Stimulated activated CD4-positive, alpha-beta T cell treated with anti-CD3 and anti-CD28 coated beads, Interleukin-2, amount 100 ng/mL, for 48 hours (primary cell): ENCODE results near the gene AMOTL2.

Source experiments
- DNase-seq, 2 donors: peaks; one replicate each; pipeline ENCODE4 v3.0.0-alpha.2; 2020

The AMOTL2 gene

DNA sequence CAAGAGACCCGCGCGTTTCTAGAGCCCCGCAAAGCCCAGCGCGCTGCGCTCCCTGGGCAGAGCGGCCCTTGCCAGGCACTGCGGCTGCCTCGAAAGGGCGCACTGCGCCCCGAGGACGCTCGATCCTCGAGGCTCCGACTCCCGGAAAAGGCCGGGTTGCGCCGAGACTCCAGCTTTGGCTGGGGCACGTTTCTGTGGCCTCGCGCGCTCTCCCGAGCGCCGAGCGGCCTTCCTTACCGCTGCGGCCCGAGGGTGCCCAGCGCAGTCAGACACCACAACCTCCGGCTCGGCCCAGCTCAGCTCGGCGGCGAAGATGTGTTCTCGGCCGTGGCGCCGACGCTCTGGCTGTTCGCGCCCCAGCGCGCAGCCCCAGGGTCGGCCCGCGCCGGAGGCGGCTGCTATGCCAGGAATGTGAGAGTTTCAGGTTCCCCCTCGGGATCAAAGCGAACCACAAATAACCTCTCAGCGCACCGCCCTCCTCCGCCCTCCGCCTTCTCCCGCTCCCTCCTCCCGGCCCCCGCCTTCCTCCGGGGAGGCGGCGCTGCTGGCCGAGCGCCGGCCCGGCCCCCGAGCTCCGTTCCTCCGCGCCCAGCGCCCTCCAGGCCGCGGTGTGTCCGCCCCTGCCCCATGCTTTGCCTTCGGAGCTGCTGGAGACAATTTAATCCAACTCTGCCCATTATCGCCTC lies at the start of gene AMOTL2:
Gene AMOTL2 (minus strand): TSS at position 343 of the 686 bp plus-strand sequence. CDS start 3,014 bp downstream, outside the sequence.
- no peak for DNase-seq

DNA sequence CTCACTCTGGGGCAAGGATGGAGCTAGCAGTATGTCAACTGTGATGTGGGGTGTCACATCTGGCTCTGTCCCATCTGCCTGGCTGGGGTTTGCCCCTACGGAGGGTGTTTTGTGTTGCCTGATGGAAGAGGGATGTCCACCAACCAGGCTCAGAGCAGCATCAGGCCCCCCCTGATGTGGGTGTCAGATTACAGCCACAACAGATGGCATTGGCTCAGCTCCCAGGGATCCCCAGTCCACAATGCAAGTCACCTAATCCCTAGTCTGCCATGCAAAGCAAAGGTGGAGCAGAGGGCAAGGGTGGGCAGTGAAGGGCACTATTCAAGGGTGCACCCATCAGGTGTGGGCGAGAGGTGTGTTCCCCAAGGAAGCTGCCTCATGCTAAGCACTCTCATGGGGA lies 48.9 kb upstream of the AMOTL2 start:
- no peak for DNase-seq

- DNase-seq, result no peak
Measured at GRCh38 chr3:134419960-134420321, 45.7 kb upstream of the AMOTL2 start.

DNA sequence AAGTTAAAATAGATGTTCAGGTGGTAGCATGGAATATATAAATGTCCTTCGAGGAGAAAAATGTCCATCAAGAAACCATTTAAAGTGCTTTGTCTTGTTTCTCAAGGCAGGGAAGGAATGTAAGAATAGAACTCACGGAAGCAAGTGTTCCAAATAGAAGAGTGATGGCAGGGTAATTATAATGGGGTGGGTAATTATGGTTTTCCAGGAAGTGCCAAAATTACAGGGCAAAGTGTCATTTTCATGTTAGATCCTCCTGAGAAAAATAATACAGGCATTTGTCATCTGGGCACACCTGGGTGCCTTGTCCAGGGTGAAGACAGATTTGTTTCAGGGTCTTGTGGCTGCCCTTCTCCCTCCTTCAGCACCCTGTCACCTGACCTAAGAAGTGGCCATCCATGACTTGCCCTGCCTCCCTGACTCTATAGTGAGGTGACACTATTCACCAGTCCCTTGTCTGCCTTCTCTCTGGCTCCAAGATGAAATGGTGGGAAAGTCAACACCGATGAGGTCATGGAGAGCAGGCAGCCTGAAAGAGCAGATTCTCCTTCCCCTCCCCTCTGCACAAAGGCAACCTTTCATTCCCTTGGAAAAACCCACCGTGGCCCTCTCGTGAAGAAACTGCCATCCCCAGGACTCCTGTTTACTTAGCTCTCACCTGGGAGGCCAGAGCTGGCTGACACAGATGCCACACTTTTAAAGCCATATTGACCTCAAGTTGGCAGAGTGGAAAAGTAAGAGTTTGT lies 45.1 kb upstream of the AMOTL2 start:
- DNase-seq, result no peak

DNA sequence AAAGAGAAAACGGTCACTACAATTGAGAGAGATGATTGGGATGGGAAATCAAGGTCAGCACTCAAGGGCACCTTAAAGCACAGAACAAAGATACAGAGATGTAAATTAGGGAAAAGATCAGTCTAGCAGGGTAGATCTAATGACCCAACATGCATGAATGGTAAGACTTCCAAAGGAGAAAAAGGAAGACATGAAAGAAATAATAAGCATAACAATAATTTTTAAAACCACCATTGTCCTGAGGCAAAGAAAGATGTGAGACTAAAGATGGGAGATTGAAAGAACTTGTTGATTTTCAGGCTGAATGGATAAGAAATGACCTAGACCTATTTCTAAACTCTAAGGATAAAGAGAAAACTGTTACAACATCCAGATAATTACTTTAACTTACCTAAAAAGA lies 34.8 kb upstream of the AMOTL2 start:
- DNase-seq, result no peak

- DNase-seq, result no peak
Measured at GRCh38 chr3:134407239-134407625, 33.0 kb upstream of the AMOTL2 start.

DNA sequence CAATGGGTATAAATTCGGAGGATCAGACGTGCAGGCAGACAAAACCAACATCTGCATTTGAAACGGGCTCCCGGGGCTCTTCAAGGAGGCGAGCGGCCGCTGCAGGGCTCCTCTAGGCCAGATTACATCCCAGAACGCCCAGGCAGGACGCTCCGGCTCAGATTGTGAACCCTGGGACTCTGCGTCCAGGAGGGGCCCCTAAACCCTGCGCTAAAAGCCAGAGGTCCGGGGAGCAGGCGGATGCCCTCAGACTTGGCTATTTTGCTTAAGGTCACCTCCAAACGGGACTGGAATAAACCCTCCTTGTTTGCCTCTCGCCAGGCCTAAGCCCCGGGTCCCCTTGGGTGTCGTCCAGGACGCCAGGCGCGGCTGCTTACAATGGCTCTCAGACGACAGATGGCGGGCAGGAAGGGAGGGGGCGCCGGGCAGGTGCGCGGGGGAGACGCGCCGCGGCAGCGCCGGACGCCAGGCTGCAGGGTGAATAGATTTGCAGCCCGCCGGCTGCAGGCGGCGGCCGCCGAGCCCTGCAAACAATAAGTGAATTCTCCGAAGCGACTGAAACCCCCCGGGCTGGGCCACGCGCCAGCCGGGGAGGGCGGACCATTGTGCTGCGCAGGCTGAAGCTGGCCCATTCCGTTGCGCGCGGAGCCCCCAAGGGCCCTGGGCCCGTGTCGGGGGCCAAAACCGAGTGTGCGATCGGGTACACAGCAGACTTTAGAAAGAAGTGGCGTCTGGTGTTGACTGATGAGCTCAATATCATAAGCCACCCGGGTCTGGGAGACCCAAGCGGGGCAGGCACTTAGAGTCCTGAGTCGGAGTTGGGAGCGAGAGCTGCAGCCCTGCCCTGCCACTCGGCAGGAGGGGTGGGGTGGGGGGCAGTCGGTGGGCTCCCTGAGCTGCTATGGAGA lies 32.3 kb upstream of the AMOTL2 start:
- no peak for DNase-seq

GRCh38 chr3:134404366-134404885 lies 30.2 kb upstream of the AMOTL2 start:
- DNase-seq, result no peak

GRCh38 chr3:134397755-134398154 lies 23.5 kb upstream of the AMOTL2 start:
- no peak for DNase-seq

DNA sequence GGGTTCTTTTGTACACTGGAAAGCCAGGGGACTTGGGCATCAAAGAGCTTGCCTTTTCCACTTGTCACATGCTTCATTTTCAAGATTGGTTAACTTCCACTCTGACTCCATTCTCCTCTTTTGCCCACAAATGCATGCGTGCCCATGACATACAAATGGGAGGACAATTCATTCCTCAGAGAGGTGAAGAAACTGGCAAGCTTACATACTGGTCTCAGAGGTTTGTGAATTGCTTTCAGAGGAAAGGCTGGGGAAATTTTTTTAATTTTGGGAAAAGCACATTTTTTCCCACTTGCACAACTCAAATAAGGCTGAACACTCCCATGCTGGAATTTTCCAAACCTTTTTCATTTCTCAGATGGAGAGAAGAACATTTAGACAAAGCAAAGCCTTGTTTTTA lies 20.9 kb upstream of the AMOTL2 start:
- DNase-seq, result no peak

- DNase-seq, result no peak
Measured at GRCh38 chr3:134394380-134394779, 20.1 kb upstream of the AMOTL2 start.

DNA sequence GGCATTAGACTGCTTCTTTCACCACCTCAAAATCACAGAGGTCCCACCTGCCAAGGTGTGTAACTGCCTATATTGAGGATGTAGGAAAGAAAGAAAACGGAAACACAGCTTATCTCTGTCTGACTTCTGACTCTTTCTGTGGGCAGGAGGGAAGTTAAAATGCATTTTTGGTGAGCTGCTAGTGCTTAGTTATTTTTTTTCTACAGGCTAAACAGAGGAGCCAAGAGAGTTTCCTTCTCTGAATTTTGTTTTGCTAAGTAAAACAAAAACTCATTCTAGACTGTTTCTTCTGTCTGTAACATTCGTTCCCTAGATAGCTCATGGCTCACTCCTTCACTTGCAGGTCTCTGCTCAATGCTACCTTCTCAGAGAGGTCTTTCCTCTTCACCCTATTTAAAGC lies 18.8 kb upstream of the AMOTL2 start:
- DNase-seq, result no peak

GRCh38 chr3:134392336-134392983 lies 18.2 kb upstream of the AMOTL2 start:
- no peak for DNase-seq

GRCh38 chr3:134389865-134390264 lies 15.6 kb upstream of the AMOTL2 start:
- no peak for DNase-seq

DNA sequence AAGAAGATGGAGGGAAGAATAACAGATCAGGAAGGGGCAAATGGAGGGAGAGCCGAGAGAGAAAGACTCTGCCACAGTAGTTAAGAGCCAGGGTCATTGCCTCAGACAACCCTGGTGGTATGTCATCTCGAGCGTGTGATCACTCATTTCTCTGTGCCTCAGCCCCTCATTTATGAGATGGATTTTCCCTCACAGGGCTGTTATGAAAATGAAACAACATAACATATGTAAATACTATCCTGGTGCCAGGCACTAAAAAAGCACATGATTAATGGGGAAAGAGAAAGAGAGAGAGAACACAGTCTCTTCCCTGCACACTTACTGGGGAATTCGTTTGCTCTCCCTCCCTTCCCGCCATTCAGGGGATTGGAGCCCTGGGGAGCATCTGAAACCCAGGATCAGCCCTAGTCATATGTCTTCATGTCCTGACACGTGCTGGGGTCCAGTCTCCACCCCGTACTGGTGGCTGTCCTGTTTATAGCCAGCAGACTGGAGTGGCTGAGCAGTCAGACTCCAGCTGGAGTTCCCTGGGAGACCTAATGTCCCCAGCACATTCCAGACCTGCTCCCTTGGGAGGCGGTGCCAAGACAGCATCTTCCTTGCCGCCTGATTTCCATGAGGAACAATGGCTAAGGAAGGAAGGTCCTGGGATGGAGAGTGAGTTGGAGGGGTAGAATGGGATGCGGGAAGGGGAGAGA lies 14.7 kb upstream of the AMOTL2 start:
- DNase-seq, result no peak

DNA sequence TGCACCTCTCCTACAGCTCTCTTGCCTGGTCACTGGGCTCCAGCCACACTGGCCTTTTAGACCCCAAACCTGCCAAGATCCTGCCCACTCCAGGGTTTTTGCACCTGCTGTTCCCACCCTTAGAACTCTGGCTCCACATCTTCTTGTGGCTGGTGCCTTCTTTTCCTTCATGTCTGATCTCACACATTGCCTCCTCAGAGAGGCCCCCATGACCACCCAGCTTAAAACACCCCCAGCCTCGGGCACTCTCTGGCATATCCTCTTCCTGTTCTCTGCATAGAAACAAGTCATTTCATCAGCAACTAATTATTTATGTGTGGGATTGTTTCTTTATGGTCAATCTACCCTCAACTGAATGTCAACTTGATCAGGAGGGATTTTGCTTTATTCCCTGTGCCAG lies 14.0 kb upstream of the AMOTL2 start:
- DNase-seq, result no peak

GRCh38 chr3:134387293-134387692 lies 13.0 kb upstream of the AMOTL2 start:
- DNase-seq, result no peak

DNA sequence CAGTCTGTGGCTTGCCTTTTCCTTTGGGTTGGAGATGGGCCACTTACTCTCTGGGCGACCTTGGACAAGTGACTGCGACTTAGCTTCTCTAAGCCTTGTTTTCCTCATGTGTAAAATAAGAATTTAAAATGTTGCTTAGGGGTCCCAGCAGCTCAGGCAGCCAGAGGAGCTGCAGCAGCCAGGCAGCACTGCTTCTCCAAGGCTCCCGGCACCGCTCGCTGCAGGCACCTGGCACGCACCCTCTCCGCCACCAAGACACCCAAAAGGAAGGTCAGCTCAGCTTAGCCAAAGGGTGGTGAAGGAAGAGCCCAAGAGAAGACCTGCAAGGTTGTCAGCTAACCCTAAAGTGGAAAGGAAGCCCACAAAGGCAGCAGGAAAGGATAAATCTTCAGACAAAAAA lies 10.7 kb upstream of the AMOTL2 start:
- no peak for DNase-seq

DNA sequence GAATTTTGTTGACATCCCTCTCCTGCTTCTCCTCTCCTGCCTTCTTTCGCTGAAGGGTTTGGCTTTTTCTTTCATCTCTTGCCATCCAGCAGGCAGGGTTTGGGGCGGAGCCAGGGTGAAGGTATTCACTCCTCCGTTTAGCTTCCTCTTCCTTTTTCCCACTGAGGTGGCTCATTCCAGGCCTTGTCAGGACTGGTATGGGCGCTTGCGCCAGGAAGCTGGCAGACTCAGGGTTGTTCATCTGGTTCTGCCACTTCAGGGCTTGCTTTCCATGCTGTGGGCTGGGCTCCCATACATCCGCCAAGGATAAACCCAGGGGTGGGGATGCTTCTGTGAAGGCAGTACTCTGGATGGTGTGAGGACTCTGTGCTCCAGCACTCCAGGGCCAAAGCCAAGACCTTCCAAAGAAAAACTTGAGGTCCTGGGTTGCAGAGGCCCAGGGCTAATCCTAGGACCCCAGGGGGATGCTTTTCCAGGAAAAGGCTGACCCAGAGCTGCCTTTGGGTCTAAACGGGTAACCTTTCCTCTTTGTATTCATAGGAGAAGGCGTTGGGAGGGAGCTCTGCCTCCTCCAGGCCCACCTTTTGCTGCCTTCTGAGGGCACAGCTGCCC lies 7.7 kb upstream of the AMOTL2 start:
- DNase-seq, result no peak

- no peak for DNase-seq
Measured at GRCh38 chr3:134381076-134381475, 6.8 kb upstream of the AMOTL2 start.

DNA sequence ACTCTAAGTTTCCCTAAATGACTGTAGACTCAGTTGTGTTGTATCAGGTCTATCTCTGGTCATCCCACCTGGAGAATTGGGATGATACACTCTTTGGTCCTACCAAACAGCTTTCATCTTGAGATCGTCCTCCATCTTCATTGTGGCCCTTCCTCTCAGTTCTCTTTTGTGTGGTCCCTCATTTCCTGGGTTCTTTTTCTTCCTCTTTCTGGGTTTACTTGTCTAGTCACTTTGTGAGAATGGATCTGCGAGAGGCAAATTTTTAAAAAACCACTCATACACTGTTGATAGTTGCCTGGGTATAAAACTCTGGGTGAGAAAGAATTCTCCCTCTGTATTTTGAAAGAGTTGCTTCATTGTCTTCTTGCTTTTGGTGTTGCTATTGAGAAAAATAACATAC lies 6.0 kb upstream of the AMOTL2 start:
- no peak for DNase-seq

GRCh38 chr3:134378818-134379217 lies 4.6 kb upstream of the AMOTL2 start:
- DNase-seq, result no peak
